CD4-positive, CD25-positive, alpha-beta regulatory T cell (primary cell): ENCODE data around the gene BRD7. TPM values are rescaled to one million over a fixed set of nuclear protein-coding genes. Genes with fewer than 3 reads are reported as not detected.

Experiments
- ATAC-seq, 2 donors: fragments of 150-1000 bp; cut with Tn5 transposase; one replicate each; pipeline ENCODE4 v1.10.0; 2021; ENCODE audit warnings: low read depth in 2 of 2, moderate number of reproducible peaks in 2 of 2, moderate library complexity in 1 of 2
- DNase-seq, 3 donors: peaks; one replicate each; pipeline versions ENCODE4 v3.0.0 to v3.0.0-alpha.2; 2012 to 2022; ENCODE audit warnings: mixed read lengths in 1 of 3
- H3K27ac ChIP-seq: one replicate; pipeline ENCODE4 v1.7.0; 2013; ENCODE audit warnings: mild to moderate bottlenecking, low read length; ENCODE audit not compliant: insufficient read depth, poor library complexity, severe bottlenecking
- H3K27me3 ChIP-seq: one replicate; pipeline ENCODE4 v1.7.0; 2013; ENCODE audit warnings: low read length; ENCODE audit not compliant: control insufficient read depth, insufficient read depth
- H3K36me3 ChIP-seq: one replicate; pipeline ENCODE4 v1.7.0; 2013; ENCODE audit warnings: mild to moderate bottlenecking, low read length, moderate library complexity; ENCODE audit not compliant: control insufficient read depth, insufficient read depth
- H3K4me1 ChIP-seq: 2 replicates; pipeline ENCODE4 v1.7.0; 2013; ENCODE audit warnings: mild to moderate bottlenecking, low read length; ENCODE audit not compliant: insufficient read depth, control insufficient read depth, poor library complexity, severe bottlenecking
- H3K4me3 ChIP-seq: one replicate; pipeline ENCODE4 v1.7.0; 2013; ENCODE audit warnings: low read depth, mild to moderate bottlenecking, low read length, moderate library complexity
- H3K9me3 ChIP-seq, 2 experiments: 1 replicate in 1 of 2; 2 replicates in 1 of 2; pipeline ENCODE4 v1.7.0; 2013; ENCODE audit warnings: low read length in 2 of 2, mild to moderate bottlenecking in 1 of 2, moderate library complexity in 1 of 2; ENCODE audit not compliant: control insufficient read depth in 2 of 2
- H3K27ac Mint-ChIP-seq, 3 donors: one replicate each; pipeline ENCODE4 v1.8.0; 2020 to 2022; ENCODE audit warnings: mild to moderate bottlenecking in 3 of 3, mixed read lengths in 3 of 3, moderate library complexity in 2 of 3
- H3K27me3 Mint-ChIP-seq: one replicate; pipeline ENCODE4 v1.8.0; 2022; ENCODE audit warnings: mild to moderate bottlenecking, mixed read lengths
- H3K36me3 Mint-ChIP-seq: one replicate; pipeline ENCODE4 v1.8.0; 2020; ENCODE audit warnings: mixed read lengths
- H3K4me1 Mint-ChIP-seq, 4 donors: one replicate each; pipeline ENCODE4 v1.8.0; 2020 to 2022; ENCODE audit warnings: mixed read lengths in 4 of 4, mild to moderate bottlenecking in 1 of 4
- H3K4me3 Mint-ChIP-seq, 4 donors: one replicate each; pipeline ENCODE4 v1.8.0; 2020 to 2022; ENCODE audit warnings: mild to moderate bottlenecking in 4 of 4, mixed read lengths in 4 of 4, moderate library complexity in 3 of 4
- H3K9me3 Mint-ChIP-seq, 7 donors: one replicate each; pipeline ENCODE4 v1.8.0; 2020 to 2022; ENCODE audit warnings: mixed read lengths in 7 of 7, mild to moderate bottlenecking in 3 of 7, moderate library complexity in 2 of 7
- polyA plus RNA-seq, 4 donors: library from polyadenylated mRNA; unstranded; fragments of 300-500 nt; fragmentation: Illumina TruSeq; gene quantifications; one replicate each; pipeline ENCODE4 v1.2.3, GENCODE V29; 2021
- total RNA-seq: library from RNA; stranded (reverse); gene quantifications from one replicate; pipeline ENCODE4 v1.2.3, GENCODE V29; 2022

The BRD7 gene
- total and polyA plus RNA-seq, 5 donors from 2014 or later, result 23.3 to 88.6 (median 37.4) TPM

DNA sequence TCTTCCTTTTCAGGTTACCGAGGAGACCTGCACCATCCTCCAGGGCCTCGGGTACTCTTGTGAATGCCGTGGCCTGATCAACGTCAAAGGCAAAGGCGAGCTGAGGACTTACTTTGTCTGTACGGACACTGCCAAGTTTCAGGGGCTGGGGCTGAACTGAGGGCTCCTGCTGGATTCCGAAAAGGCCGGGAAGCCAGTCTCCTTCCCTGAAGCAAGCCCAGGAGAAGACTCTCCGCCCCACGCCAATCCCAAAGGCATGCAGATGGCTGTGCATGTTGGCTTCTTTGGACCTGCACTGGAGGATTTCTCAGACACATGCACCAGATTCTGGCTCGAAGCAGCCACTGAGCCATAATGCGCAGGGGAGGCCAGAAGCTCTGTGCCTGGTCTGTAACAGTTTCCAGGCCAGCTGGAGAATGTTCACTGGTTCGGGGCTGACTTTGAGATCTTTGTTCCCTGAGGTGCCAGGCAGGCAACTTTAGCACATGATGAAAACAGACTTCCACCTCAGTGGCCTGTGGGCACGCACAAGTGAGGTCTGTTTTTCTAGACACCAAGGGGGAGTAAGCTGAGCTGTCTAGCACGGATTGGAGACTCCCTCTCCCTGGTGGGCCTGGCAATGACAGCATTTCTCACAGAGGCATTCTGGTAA is 53.3 kb downstream of the BRD7 start:
- no peak overlapping the region for H3K4me3 ChIP-seq
- Mint-ChIP-seq H3K4me3 (no peak overlapping the region), H3K36me3 (peaks cover 51% of the 10 kb centered on the region), H3K4me1 (peaks cover 11 to 25% (median 23%) of the 10 kb centered on the region in 4 donors), H3K27ac (peak overlapping the region; percentile 46 to 69 (median 62)), H3K9me3 (no peaks in the 10 kb centered on the region), H3K27me3 (no peaks in the 10 kb centered on the region)
- H3K9me3 ChIP-seq, result no peaks in the 10 kb centered on the region
- H3K27ac ChIP-seq, result no peak overlapping the region
- no peak for DNase-seq
- no peaks in the 10 kb centered on the region for H3K27me3 ChIP-seq
- ATAC-seq, result no peak
- peaks cover 17% of the 10 kb centered on the region for H3K4me1 ChIP-seq
- peaks cover 91% of the 10 kb centered on the region for H3K36me3 ChIP-seq

DNA sequence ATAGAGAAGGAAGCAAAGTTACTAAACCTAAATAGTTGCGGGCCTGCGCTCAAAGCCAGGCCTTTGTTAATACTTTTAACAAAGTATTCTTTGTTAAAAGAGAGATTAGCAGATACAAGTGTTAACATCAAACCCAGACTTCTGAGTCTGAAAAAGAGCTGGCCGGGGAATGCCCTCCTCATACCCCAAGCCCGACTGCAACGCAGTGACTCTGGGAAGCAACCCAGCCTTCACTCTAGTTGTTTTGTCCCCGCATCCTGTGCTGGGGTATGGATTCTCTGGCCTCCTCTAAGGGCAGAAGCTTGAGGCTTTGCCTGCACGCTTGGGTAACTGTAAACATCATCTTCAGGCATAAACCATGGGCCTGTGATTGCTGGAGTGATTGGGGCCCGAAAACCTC is 54.1 kb downstream of the BRD7 start:
- H3K4me1 Mint-ChIP-seq, result peaks cover 11 to 24% (median 23%) of the 10 kb centered on the region in 4 donors
- H3K27me3 Mint-ChIP-seq, result no peaks in the 10 kb centered on the region
- no peaks in the 10 kb centered on the region for H3K27me3 ChIP-seq
- H3K4me3 ChIP-seq, result no peak overlapping the region
- H3K4me3 Mint-ChIP-seq, result no peak overlapping the region
- H3K27ac ChIP-seq, result no peak overlapping the region
- ATAC-seq (no peak), DNase-seq (no peak)
- H3K36me3 ChIP-seq, result peaks cover 91% of the 10 kb centered on the region
- no peaks in the 10 kb centered on the region for H3K9me3 Mint-ChIP-seq
- H3K27ac Mint-ChIP-seq, result peak overlapping the region in 2 of 3 donors; percentile 69 to 70
- H3K9me3 ChIP-seq, result no peaks in the 10 kb centered on the region
- H3K4me1 ChIP-seq, result peaks cover 17% of the 10 kb centered on the region
- H3K36me3 Mint-ChIP-seq, result peaks cover 45% of the 10 kb centered on the region

DNA sequence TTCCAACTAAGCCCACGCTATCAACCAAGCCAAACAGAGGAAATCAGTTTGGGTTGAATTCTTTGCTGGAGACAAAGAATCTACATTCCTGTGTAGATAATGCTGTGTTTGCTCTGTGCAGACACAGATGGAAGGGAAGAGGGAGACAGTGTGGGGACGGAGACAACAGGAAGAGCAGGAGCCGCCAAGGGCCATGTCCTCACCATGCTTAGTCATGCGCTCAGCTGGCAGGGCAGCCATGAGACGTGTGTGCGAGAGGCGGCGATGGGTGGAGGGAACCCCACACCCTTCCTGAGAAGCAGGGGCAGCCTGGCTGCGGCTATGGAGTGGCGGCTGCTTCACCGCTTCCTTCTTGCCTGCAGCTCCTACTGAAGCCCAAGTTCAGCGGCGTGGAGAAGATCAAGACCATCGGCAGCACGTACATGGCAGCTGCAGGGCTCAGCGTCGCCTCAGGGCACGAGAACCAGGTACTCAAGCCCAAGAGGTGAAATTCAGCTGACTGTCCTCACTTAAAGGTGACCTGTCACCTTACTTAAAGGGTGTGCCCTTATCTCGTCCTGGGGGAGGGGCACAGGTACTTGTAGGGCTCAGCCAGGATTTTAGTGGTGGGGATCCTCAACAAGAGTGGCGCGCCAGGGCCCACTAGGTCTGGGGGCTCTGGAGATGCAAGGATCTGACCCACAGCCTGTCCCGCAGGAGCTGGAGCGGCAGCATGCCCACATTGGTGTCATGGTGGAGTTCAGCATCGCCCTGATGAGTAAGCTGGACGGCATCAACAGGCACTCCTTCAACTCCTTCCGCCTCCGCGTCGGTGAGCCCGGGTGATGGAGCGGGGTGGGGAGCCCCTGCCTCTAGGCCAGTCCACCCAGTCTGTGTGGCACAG is 55.0 kb downstream of the BRD7 start:
- H3K4me1 ChIP-seq, result peaks cover 16% of the 10 kb centered on the region
- no peaks in the 10 kb centered on the region for H3K27me3 Mint-ChIP-seq
- ATAC-seq (peak; percentile 56 to 69), DNase-seq (peak in 1 of 3 donors; percentile 75)
- peaks cover 44% of the 10 kb centered on the region for H3K36me3 Mint-ChIP-seq
- no peak overlapping the region for H3K4me3 Mint-ChIP-seq
- peak overlapping the region; percentile 6 to 76 (median 69) for H3K27ac Mint-ChIP-seq
- no peaks in the 10 kb centered on the region for H3K9me3 Mint-ChIP-seq
- no peak overlapping the region for H3K27ac ChIP-seq
- no peaks in the 10 kb centered on the region for H3K9me3 ChIP-seq
- H3K4me3 ChIP-seq, result no peak overlapping the region
- peaks cover 11 to 20% (median 15%) of the 10 kb centered on the region in 4 donors for H3K4me1 Mint-ChIP-seq
- H3K36me3 ChIP-seq, result peaks cover 88% of the 10 kb centered on the region
- no peaks in the 10 kb centered on the region for H3K27me3 ChIP-seq

DNA sequence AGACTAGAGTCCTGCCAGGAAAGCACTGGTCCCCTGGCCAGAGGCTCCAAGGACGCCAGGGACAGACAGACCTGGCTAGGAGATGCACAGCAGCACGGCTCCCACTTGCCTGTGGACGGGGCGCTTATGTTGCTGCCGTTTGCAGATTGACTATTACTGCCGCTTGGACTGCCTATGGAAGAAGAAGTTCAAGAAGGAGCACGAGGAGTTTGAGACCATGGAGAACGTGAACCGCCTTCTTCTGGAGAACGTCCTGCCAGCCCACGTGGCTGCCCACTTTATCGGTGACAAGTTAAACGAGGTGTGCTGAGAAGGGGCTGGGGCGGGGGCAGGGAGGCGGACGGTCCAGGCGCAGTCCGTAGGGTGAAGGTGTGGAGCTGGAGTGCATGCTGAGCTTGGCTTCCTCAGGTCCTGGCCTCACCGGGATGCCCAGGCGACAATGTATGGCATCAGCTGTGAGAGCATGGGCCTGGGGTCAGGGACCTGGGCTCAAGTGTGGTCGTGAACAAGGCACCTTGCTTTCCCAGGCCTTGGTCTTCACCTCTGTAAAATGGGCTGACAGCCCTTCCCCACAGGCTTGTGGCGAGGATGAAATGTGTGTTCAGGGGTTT is 56.8 kb downstream of the BRD7 start:
- no peak for ATAC-seq
- H3K9me3 ChIP-seq, result no peaks in the 10 kb centered on the region
- no peak overlapping the region for H3K4me3 ChIP-seq
- Mint-ChIP-seq H3K27me3 (no peaks in the 10 kb centered on the region), H3K4me1 (peaks cover 4 to 13% (median 9%) of the 10 kb centered on the region in 4 donors), H3K36me3 (peaks cover 32% of the 10 kb centered on the region), H3K27ac (peak overlapping the region in 2 of 3 donors; percentile 32 to 75), H3K9me3 (no peaks in the 10 kb centered on the region), H3K4me3 (no peak overlapping the region)
- DNase-seq, result no peak
- peaks cover 9% of the 10 kb centered on the region for H3K4me1 ChIP-seq
- H3K27ac ChIP-seq, result no peak overlapping the region
- no peaks in the 10 kb centered on the region for H3K27me3 ChIP-seq
- peaks cover 89% of the 10 kb centered on the region for H3K36me3 ChIP-seq

DNA sequence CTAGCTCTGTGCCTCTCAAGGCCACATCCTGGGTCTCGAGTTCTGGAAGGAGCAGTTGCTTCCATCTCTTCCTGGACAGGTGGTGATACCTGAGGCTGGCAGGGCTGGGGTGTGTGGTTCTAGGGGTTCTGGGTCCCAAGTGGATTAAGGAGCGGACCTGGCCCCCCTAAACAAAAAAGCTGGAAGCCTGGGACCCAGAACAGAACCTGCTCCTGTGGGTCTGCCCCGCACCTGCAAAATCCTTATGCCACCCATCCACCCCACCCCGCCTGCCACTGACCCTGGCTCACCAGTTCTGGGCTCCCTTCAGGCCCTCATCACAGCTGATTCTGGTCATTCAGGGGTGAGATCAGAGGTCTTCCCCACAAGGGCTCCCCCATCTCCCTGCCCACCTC is 57.7 kb downstream of the BRD7 start:
- H3K4me3 Mint-ChIP-seq, result no peak overlapping the region
- DNase-seq (no peak), ATAC-seq (no peak)
- no peak overlapping the region for H3K27ac Mint-ChIP-seq
- H3K27me3 ChIP-seq, result no peaks in the 10 kb centered on the region
- no peak overlapping the region for H3K27ac ChIP-seq
- peaks cover 86% of the 10 kb centered on the region for H3K36me3 ChIP-seq
- H3K36me3 Mint-ChIP-seq, result peaks cover 23% of the 10 kb centered on the region
- H3K4me1 Mint-ChIP-seq, result peaks cover 4 to 13% (median 7%) of the 10 kb centered on the region in 4 donors
- no peaks in the 10 kb centered on the region for H3K9me3 ChIP-seq
- H3K9me3 Mint-ChIP-seq, result no peaks in the 10 kb centered on the region
- no peaks in the 10 kb centered on the region for H3K27me3 Mint-ChIP-seq
- H3K4me3 ChIP-seq, result no peak overlapping the region
- peaks cover 9% of the 10 kb centered on the region for H3K4me1 ChIP-seq

DNA sequence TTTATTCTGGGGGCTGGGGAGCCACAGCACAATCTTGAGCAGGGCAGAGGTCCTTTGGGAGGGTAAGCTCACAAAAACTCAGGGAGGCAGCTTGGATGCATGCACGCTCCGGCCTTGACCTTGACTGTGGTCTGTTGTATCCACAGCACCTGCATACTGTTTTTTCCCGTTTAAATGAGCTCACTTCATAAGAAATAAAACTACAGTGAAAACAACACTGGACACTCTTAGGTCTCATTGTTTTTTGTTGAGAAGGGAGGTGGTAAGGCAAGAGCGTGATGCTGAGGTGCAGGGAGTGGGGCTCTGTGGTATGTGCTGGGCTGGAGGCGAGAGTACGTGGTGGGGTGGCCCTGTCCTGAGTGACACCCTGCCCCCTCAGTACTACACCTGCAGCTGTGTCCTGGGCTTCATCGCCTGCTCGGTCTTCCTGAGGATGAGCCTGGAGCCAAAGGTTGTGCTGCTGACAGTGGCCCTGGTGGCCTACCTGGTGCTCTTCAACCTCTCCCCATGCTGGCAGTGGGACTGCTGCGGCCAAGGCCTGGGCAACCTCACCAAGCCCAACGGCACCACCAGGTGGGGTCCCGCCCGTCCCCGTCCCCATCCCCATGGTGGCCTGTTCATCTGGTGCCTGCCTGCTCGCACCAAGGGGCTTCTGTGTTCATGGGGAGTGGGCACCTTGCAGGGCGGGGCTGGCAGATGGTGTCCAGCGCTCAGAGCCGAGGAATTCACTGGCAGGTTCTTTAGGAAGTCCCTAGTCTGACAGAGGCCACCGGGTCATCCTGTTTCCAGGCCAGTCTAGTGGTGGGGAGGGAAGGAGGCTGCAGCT is 58.3 kb downstream of the BRD7 start:
- no peaks in the 10 kb centered on the region for H3K9me3 ChIP-seq
- H3K4me1 Mint-ChIP-seq, result peaks cover 4 to 13% (median 7%) of the 10 kb centered on the region in 4 donors
- no peaks in the 10 kb centered on the region for H3K27me3 ChIP-seq
- H3K4me1 ChIP-seq, result peaks cover 9% of the 10 kb centered on the region
- no peaks in the 10 kb centered on the region for H3K27me3 Mint-ChIP-seq
- peaks cover 21% of the 10 kb centered on the region for H3K36me3 Mint-ChIP-seq
- H3K4me3 Mint-ChIP-seq, result no peak overlapping the region
- peak overlapping the region; percentile 26 to 92 (median 76) for H3K27ac Mint-ChIP-seq
- H3K9me3 Mint-ChIP-seq, result no peaks in the 10 kb centered on the region
- no peak overlapping the region for H3K4me3 ChIP-seq
- ATAC-seq (no peak), DNase-seq (no peak)
- peaks cover 85% of the 10 kb centered on the region for H3K36me3 ChIP-seq
- no peak overlapping the region for H3K27ac ChIP-seq
